ENCODE measurements around the gene UBXN4. TPM values are rescaled to one million over a fixed set of nuclear protein-coding genes. Genes with fewer than 3 reads are reported as not detected.
"Not testable (repeated sequence)": the region's sequence is repeated elsewhere in the genome, so short reads cannot be mapped to it uniquely, and the experiment has no call there.

The UBXN4 gene
- total RNA-seq, 2 donors from 2014 or later = 114 to 131 TPM

- ATAC-seq = peak; percentile 39 to 58
- no peak for DNase-seq (ENCODE audit: low spot score in 2 of 2)
- Mint-ChIP-seq H3K36me3 (no peaks in the 10 kb centered on the region), H3K9me3 (no peaks in the 10 kb centered on the region), H3K27ac (no peak overlapping the region)
Measured at GRCh38 chr2:135792401-135793150, 50.9 kb downstream of the UBXN4 start.

- not testable (repeated sequence) for ATAC-seq
Measured at GRCh38 chr2:135795641-135796040, 54.0 kb downstream of the UBXN4 start.

GRCh38 chr2:135796606-135797005 lies 55.0 kb downstream of the UBXN4 start:
- Mint-ChIP-seq H3K9me3 (peaks cover 0 to 15% of the 10 kb centered on the region in 2 donors), H3K36me3 (peaks cover 11 to 29% of the 10 kb centered on the region in 2 donors), H3K27ac (no peak overlapping the region)
- DNase-seq (ENCODE audit: low spot score in 2 of 2) (no peak), ATAC-seq (no peak)

More at GRCh38 chr2:135795641-135796040, 54.0 kb downstream of the UBXN4 start:
- Mint-ChIP-seq H3K27ac (peak overlapping the region in 1 of 2 donors; percentile 32), H3K36me3 (peaks cover 6 to 22% of the 10 kb centered on the region in 2 donors)
- not testable (repeated sequence) for DNase-seq (ENCODE audit: low spot score in 2 of 2); H3K9me3 Mint-ChIP-seq

- DNase-seq (ENCODE audit: low spot score in 2 of 2) (peak; percentile 76 to 80), ATAC-seq (peak; percentile 76 to 83)
- Mint-ChIP-seq H3K36me3 (peaks cover 11 to 39% of the 10 kb centered on the region in 2 donors), H3K9me3 (peaks cover 4 to 19% of the 10 kb centered on the region in 2 donors), H3K27ac (no peak overlapping the region)
Measured at GRCh38 chr2:135797497-135798274, 56.0 kb downstream of the UBXN4 start.

- DNase-seq (ENCODE audit: low spot score in 2 of 2) (no peak), ATAC-seq (no peak)
- H3K36me3 Mint-ChIP-seq = peaks cover 11 to 40% of the 10 kb centered on the region in 2 donors
- H3K27ac Mint-ChIP-seq = no peak overlapping the region
- H3K9me3 Mint-ChIP-seq = peaks cover 4 to 19% of the 10 kb centered on the region in 2 donors
Measured at GRCh38 chr2:135798275-135798705, 56.6 kb downstream of the UBXN4 start.

- ATAC-seq = no peak
- no peak overlapping the region for H3K27ac Mint-ChIP-seq
- H3K9me3 Mint-ChIP-seq = peaks cover 4 to 19% of the 10 kb centered on the region in 2 donors
- no peak for DNase-seq (ENCODE audit: low spot score in 2 of 2)
- peaks cover 11 to 40% of the 10 kb centered on the region in 2 donors for H3K36me3 Mint-ChIP-seq
Measured at GRCh38 chr2:135798762-135799161, 57.1 kb downstream of the UBXN4 start.

- Mint-ChIP-seq H3K36me3 (peaks cover 11 to 40% of the 10 kb centered on the region in 2 donors), H3K9me3 (peaks cover 4 to 19% of the 10 kb centered on the region in 2 donors), H3K27ac (no peak overlapping the region)
- DNase-seq (ENCODE audit: low spot score in 2 of 2) = no peak
- ATAC-seq = no peak
Measured at GRCh38 chr2:135799738-135800137, 58.1 kb downstream of the UBXN4 start.

GRCh38 chr2:135800513-135801460 lies 59.1 kb downstream of the UBXN4 start:
- H3K36me3 Mint-ChIP-seq = peaks cover 11 to 40% of the 10 kb centered on the region in 2 donors
- ATAC-seq (no peak), DNase-seq (ENCODE audit: low spot score in 2 of 2) (no peak)
- peaks cover 4 to 19% of the 10 kb centered on the region in 2 donors for H3K9me3 Mint-ChIP-seq
- no peak overlapping the region for H3K27ac Mint-ChIP-seq

- no peak for ATAC-seq
- peaks cover 11 to 40% of the 10 kb centered on the region in 2 donors for H3K36me3 Mint-ChIP-seq
- peaks cover 4 to 19% of the 10 kb centered on the region in 2 donors for H3K9me3 Mint-ChIP-seq
- no peak overlapping the region for H3K27ac Mint-ChIP-seq
- no peak for DNase-seq (ENCODE audit: low spot score in 2 of 2)
Measured at GRCh38 chr2:135802350-135802749, 60.7 kb downstream of the UBXN4 start.

GRCh38 chr2:135803278-135803677 lies 61.6 kb downstream of the UBXN4 start:
- H3K27ac Mint-ChIP-seq = no peak overlapping the region
- H3K36me3 Mint-ChIP-seq = peaks cover 11 to 40% of the 10 kb centered on the region in 2 donors
- H3K9me3 Mint-ChIP-seq = peaks cover 4 to 19% of the 10 kb centered on the region in 2 donors
- DNase-seq (ENCODE audit: low spot score in 2 of 2) (no peak), ATAC-seq (no peak)

GRCh38 chr2:135807874-135808273 lies 66.2 kb downstream of the UBXN4 start:
- ATAC-seq = not testable (repeated sequence)

GRCh38 chr2:135812907-135813511 lies 71.4 kb downstream of the UBXN4 start:
- H3K36me3 Mint-ChIP-seq = peaks cover 15 to 18% of the 10 kb centered on the region in 2 donors
- DNase-seq (ENCODE audit: low spot score in 2 of 2) = no peak
- ATAC-seq = no peak
- H3K9me3 Mint-ChIP-seq = peaks cover 16 to 21% of the 10 kb centered on the region in 2 donors
- H3K27ac Mint-ChIP-seq = no peak overlapping the region

More at GRCh38 chr2:135807874-135808273, 66.2 kb downstream of the UBXN4 start:
- H3K27ac Mint-ChIP-seq; DNase-seq (ENCODE audit: low spot score in 2 of 2); H3K36me3 Mint-ChIP-seq: not testable (repeated sequence)
- H3K9me3 Mint-ChIP-seq = peaks cover 3 to 14% of the 10 kb centered on the region in 2 donors

- H3K27ac Mint-ChIP-seq = peak overlapping the region; percentile 72 to 73
- no peak for DNase-seq (ENCODE audit: low spot score in 2 of 2)
- H3K9me3 Mint-ChIP-seq = peaks cover 16 to 21% of the 10 kb centered on the region in 2 donors
- peak; percentile 15 to 39 for ATAC-seq
- peaks cover 15 to 18% of the 10 kb centered on the region in 2 donors for H3K36me3 Mint-ChIP-seq
Measured at GRCh38 chr2:135815269-135815668, 73.6 kb downstream of the UBXN4 start.

GRCh38 chr2:135817466-135817865 lies 75.8 kb downstream of the UBXN4 start:
- DNase-seq (ENCODE audit: low spot score in 2 of 2) (no peak), ATAC-seq (no peak)
- Mint-ChIP-seq H3K36me3 (peaks cover 23 to 31% of the 10 kb centered on the region in 2 donors), H3K27ac (peak overlapping the region in 1 of 2 donors; percentile 53), H3K9me3 (peaks cover 15 to 16% of the 10 kb centered on the region in 2 donors)

GRCh38 chr2:135817951-135818350 lies 76.3 kb downstream of the UBXN4 start:
- ATAC-seq = no peak
- Mint-ChIP-seq H3K27ac (no peak overlapping the region), H3K36me3 (peaks cover 27 to 36% of the 10 kb centered on the region in 2 donors), H3K9me3 (peaks cover 16% of the 10 kb centered on the region in 2 donors)
- no peak for DNase-seq (ENCODE audit: low spot score in 2 of 2)

Measured in activated naive CD4-positive, alpha-beta T cell treated with anti-CD3 and anti-CD28 coated beads, Interleukin-2, amount 50 U/mL, for 72 hours (primary cell).